GM18868 (cell line): Measurements from ENCODE around the gene RSAD1.
A peak's percentile ranks its signal among the peaks of the same experiment; 100 is the strongest.

Source experiments
- ATAC-seq: cut with Tn5 transposase; IDR thresholded peaks from one replicate; pipeline ENCODE4 v1.9.1; 2021; ENCODE audit warnings: mild to moderate bottlenecking, moderate library complexity; ENCODE audit not compliant: unreplicated experiment

The RSAD1 gene

GRCh38 chr17:50488880-50489279 lies 10.2 kb downstream of the RSAD1 start:
- ATAC-seq: no peak

- no peak for ATAC-seq
Observed at GRCh38 chr17:50491505-50491904, 12.8 kb downstream of the RSAD1 start.

DNA sequence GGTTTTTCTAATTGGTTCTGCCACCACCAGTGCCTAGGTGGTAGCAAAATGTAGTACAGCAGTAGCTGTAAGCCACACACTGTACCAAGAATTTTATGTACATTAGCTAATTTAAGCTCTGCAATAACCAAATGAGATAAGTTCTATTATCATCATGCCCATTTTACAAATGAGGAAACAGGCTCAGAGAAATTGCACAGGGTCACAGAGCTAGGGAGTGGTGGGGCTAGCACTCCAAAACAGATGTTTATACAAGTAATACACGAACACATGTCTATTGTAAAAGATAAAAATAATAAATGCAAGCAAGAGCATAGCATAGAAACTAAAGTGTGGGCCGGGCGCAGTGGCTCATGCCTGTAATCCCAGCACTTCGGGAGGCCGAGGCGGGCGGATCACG lies 13.6 kb downstream of the RSAD1 start:
- no peak for ATAC-seq

DNA sequence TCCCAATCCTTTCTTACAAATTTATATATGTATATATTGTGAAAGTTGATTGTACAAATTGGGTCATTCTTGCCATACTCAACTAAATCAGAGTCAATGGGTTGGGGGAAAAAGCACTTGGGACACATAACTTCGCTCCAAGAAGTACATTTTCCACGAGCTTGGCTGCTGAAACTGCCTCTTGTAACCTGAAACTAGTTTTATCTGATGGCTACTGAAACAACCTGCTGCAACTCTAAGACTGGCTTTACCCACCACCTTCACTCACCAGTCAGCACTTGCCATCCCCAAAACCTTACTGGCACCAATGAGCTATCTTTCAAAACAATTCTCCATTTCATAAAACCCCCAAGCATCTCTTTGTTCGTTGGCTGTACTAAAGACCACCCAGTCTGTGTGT lies 15.1 kb downstream of the RSAD1 start:
- no peak for ATAC-seq

GRCh38 chr17:50495217-50495823 lies 16.7 kb downstream of the RSAD1 start:
- no peak for ATAC-seq

DNA sequence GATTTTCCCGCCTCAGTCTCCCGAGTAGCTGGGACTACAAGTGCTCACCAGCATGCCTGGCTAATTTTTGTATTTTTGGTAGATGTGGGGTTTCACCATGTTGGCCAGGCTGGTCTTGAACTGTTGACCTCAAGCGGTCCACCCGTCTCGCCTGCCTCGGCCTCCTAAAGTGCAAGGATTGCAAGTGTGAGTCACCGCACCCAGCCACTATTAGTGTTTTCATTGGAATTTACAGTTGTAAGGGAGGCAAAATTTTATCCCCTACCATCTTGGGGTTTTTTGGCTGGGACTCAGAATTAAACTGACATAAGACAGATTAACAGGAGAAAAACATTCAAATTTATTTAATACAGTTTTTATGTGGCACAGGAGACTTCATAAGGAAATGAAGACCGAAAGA lies 17.3 kb downstream of the RSAD1 start:
- no peak for ATAC-seq

DNA sequence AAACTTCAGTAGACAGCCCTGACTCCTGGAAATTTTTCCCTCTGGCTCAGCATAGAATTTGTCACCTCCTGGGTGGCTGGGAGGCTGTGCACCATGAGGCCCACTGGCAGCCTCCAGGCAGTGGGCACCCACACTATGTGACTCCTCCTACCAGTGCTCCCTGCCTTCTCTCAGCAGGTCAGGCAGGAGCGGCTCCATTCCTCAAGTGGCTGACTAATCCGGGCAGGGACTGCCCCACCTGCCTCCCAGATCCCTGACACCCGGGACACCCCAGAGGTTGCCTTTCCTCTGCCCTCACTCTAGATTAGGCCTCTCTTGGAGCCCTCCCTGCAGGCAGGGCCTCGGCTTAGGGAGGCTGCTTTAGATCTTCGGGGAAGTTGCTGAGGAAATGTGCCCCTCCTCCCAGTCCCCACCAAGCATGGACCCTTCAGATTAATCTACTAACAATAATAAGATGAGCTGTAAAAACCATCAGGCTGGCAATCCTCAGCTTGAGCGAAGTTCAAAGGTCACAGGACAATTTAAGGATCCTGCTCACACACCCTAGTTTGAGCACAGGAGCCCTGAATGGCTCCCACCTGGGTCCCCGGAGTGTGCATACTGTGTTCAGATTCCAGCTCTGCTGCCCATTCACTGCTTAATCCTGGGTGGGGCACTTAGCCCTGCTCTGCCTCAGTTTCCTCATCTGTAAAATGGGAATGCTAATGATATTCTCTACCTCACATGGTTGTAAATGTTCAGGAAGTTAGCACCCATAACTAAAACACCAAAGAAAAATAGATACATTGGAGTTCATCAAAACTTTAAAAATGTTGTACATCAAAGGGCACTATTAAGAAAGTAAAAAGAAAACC lies 19.6 kb downstream of the RSAD1 start:
- no peak for ATAC-seq

GRCh38 chr17:50499270-50499669 lies 20.6 kb downstream of the RSAD1 start:
- no peak for ATAC-seq

DNA sequence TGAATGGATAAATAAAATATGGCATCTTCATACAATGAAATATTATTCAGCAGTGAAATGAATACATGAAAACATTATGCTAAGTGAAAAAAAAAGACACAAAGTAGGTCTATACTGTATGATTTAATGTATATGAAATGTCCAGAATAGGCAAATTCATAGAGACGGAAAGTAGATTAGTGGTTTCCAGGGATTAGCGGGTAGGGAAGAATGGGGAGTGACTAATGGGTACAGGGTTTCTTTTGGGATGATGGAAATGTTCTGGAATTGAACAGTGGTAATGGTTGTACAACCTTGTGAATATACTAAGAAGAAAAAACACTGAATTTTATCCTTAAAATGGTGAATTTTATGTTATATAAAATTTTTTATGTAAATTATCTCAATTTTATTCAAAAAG lies 21.1 kb downstream of the RSAD1 start:
- ATAC-seq: no peak

- no peak for ATAC-seq
Observed at GRCh38 chr17:50501054-50501453, 22.4 kb downstream of the RSAD1 start.

- ATAC-seq: no peak
Observed at GRCh38 chr17:50502301-50502990, 23.8 kb downstream of the RSAD1 start.

DNA sequence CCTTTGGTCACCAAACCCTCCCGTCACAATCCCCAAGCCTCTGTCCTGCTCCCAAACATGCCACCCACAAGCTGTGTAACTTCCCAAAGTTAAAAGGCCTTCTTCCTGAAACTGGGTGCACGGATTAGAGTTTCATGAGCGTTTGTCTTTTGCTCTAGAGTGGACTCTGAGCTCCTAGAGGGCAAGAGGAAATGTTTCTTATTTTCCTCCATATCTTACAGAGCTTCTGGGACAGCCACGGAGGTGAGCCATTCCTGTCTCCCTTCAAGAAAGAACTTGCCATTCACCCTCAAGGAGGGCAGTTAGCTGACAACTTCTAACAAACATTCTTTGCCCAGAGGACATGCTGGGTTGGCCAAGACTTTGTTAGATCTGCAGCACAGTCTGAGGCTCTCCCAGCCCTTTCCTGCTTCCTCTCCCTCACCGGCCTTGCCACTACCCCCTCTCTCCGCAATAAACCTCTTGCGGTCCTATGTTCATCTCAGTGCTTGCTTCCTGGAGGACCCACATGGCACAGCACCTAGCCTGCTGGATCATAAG lies 27.0 kb downstream of the RSAD1 start:
- no peak for ATAC-seq

GRCh38 chr17:50506298-50506697 lies 27.6 kb downstream of the RSAD1 start:
- ATAC-seq: no peak

GRCh38 chr17:50507871-50508572 lies 29.4 kb downstream of the RSAD1 start, which contains the start of gene MYCBPAP:
Gene MYCBPAP (plus strand): TSS chr17:50508439. CDS start chr17:50508675, 236 bp downstream.
- ATAC-seq: peak; percentile 31

DNA sequence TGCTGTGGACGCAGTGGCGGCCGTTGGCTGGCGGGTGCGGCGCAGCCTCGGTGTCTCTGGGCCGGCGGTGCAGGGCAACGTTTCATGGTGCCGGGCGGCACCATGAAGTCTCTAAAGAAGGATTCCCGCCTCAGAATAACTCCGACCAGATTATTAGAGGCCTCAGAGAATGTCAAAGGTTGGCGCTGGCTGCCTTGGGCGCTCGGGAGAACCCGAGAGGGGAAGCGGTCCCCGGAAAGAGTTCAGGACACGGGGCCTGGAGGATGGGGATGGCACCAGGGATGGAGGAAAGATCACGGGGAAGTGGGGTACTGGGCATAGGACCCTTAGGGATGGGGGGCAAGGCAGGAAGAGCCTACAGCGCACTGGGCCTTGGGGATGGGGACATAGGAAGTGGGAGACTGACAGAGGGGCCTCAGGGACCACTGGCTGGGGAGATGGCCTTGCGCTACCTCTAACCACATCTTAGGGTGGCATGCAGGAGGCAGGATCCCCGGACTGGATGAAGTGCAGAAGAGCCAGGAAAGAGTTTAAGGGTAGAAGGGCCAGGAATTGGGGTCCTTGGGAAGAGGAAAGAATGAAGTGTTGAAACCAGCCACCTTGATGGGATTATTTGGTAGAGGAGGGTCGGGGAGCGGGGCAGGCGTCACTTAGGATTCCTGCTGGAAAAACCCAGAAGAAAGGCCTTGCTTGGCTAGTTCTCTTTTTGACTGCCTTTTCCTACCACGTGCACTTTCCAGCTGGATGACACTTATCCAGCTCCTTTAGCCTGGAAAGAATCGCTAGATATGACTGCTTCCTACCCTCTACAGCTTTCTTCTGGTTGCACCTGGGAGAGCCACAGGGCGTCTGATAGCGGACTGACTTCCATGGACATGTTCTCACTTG lies 30.2 kb downstream of the RSAD1 start:
- ATAC-seq: no peak

- ATAC-seq: peak; percentile 89
Observed at GRCh38 chr17:50511058-50511457, 32.4 kb downstream of the RSAD1 start.

- ATAC-seq: no peak
Observed at GRCh38 chr17:50513495-50513894, 34.8 kb downstream of the RSAD1 start.

- no peak for ATAC-seq
Observed at GRCh38 chr17:50514388-50514787, 35.7 kb downstream of the RSAD1 start.

- no peak for ATAC-seq
Observed at GRCh38 chr17:50514936-50515702, 36.5 kb downstream of the RSAD1 start.
